Superior temporal gyrus (tissue), 1 donor: ENCODE data around the gene TBC1D7.

Source experiments
- DNase-seq: peaks from one replicate; pipeline ENCODE4 v3.0.0-alpha.2; 2016; ENCODE audit errors: extremely low spot score

TBC1D7 gene

DNA sequence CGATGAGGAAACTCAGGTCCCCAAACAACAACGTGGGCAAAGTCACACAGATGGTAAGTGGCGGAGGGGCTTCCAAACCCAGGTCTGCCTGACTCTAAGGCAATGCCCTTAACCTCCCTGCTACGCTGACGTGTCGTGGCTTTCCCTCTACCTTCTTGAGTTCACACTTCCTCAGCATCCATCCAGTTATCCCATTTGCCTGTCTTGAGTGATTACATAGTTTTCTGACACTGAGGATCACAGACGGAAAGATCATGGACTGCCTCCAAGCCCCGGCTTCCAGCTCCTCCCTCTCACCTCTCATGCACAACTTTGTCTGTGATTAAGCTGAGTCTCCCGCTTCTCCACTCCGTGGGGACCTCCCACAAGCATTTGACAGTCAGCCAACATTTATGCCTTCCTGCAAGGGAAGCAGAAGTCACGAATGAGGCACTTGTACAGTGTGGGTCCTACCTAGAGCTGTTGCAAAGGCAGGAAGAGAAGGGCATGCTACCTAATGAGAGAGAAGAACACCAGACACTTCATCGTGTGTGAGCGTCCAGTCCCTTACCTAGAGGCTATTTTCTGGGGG lies 33.8 kb downstream of the TBC1D7 start:
- DNase-seq = no peak

- DNase-seq = no peak
Measured at GRCh38 chr6:13292774-13293173, 35.6 kb downstream of the TBC1D7 start.

DNA sequence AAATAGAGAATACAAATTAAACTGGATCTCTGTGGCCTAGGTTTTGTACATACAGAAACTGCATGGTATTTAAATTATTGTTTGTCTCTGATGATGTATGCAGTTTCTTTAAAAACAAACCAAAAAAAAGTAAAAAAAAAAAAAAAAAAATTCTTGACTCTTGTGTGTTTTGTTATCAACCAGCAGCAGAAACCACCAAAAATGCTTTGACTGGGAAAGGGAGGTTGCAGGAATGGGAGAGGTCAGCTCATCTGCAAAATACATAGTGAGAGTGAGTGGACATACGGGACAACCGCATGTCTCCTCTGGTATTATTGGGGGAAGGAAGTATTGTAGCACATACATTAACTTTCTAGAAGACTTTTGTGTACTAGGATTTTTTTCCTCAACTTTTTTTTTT lies 38.0 kb downstream of the TBC1D7 start:
- DNase-seq = no peak

DNA sequence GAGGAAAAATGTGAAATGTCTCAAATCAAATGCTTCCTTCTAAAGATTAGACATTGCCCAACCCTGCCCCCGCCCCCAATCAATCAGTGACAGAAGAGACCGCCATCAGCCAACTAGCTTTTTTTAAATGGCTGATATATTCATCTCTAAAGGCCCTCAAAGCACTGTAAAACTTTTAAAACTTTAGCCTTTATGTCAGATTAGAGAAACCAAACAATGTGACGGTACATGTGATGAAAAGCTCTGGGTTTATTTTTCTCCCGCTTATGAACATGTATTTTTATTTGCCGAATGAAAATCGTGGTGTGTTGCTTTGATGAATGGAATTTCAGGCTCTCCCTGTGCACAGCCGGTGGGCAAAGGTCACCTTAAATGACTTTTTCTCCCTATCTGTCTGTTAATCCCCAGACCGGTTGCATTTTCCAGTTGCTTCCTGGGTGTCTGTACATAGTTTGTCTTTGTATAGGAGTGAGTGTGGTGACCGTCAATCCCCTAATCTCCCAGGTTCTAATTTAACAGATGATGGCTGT lies 38.5 kb downstream of the TBC1D7 start:
- DNase-seq = no peak

DNA sequence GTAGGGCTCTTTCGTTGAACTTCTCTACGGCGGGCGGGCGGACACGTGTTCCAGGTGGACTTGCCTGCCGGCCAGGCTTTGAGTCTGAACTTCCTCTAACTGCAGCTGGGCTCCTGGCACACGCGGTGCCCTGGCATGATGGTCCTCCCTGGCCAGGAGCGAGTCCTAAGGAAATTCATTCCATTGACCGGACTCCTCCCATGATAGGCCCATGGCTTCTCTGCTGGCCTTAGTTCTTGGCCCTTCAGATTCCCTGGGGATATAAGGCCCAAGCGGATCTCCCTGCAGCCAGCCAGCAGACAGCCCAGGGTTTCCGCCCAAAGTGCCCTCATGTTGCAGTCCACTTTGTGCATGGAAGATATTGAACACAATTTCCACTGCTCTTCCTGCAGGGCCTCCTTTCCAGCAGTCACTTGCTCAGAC lies 39.4 kb downstream of the TBC1D7 start:
- DNase-seq = no peak

DNA sequence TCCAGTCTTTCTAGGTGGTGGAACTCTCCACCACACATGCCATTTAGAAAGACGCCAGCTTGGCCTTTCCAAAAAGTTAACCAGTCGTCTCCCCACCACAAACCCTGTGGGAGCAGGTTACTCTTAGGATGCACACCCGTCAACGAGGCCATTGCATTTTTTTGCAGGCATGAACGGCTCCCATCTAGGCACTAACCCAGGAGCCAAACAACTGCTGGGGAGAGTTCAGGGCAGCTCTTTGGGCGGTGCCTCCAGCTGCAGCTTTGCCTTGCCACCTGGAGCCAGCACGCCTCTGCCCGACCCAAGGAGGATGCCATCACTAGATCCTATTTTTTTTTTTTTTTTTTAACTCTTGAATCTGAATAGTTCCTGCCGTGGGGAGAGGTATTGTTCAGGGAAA lies 39.9 kb downstream of the TBC1D7 start:
- DNase-seq = no peak

- DNase-seq = no peak
Measured at GRCh38 chr6:13287104-13287503, 41.2 kb downstream of the TBC1D7 start.

- no peak for DNase-seq
Measured at GRCh38 chr6:13286181-13286580, 42.2 kb downstream of the TBC1D7 start.

- no peak for DNase-seq
Measured at GRCh38 chr6:13285705-13286104, 42.6 kb downstream of the TBC1D7 start.

DNA sequence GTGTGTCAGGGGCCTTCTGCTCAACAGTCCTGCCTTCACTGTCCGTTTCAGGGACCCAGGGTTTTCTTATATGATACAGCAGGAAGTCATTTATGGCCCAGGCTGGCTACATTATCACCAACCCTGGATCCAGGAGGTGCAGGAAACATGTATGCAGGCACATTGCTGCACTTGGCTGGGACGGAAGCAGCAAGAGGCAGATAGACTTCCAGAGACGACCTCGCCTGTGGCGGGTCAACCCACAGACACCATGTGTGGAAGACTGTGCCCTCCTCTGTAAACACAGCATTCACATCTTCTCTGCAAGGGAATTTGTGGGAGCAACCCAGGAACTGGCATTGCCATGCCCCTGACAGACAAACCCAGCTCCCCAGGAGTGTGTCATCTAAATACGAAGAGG lies 43.7 kb downstream of the TBC1D7 start:
- no peak for DNase-seq

DNA sequence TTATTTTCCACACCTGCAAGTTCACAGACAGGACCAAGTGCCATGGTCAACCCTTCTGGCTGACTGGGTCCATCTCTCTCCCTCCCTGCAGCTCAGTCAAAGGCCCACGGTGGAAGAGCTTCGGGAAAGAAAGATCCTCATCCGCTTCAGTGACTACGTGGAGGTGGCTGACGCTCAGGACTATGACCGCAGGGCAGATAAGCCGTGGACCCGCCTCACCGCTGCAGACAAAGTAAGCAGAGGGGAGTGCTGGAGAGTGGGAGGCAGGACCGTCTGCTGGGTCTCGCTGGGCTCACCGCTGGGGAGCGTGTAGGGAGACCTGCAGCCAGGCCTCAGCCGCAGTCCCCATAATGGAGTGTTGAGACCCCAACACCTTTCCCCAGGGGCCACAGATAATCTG lies 45.0 kb downstream of the TBC1D7 start:
- DNase-seq = no peak

- DNase-seq = no peak
Measured at GRCh38 chr6:13282393-13283069, 45.8 kb downstream of the TBC1D7 start.

GRCh38 chr6:13281686-13282085 lies 46.7 kb downstream of the TBC1D7 start:
- no peak for DNase-seq

- no peak for DNase-seq
Measured at GRCh38 chr6:13280254-13280653, 48.1 kb downstream of the TBC1D7 start.

GRCh38 chr6:13278991-13279390 lies 49.3 kb downstream of the TBC1D7 start:
- no peak for DNase-seq

DNA sequence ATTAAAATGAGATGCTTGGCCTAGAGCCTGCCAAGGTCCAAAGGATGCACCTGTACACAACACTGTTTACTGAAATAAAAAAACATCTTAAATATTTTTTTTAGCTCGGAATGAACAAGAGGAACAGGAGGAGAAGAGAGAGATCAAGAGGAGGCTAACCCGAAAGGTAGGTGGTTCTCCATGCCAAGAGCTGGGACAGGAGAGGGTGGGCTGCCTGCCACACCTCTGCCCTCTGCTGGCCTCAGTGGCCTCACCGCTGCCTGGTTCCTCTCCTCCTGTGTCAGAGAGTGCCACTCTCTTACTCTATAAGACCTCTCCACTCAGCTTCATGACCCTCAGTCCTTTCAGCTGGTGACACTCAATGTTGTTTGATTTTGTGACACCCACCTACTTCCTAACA lies 50.2 kb downstream of the TBC1D7 start:
- no peak for DNase-seq

DNA sequence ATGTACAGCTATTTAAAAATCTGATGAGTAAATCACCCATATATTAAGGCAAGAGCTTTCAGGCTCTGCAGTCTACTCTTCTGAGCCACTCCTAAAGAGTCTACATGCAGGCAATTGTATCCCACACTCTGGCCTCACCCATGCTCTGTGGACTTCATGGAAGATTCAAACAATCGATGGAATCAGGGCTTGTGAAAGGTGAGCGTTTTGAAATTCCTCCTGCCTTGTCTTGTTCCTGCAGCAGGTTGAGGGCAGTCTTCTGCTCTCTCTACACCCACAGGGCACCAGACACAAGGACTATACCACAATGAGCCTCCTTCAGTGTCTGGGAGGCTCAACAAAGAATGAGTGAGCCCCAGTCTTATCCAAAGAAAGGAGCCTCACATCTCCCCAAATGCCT lies 51.1 kb downstream of the TBC1D7 start:
- no peak for DNase-seq

DNA sequence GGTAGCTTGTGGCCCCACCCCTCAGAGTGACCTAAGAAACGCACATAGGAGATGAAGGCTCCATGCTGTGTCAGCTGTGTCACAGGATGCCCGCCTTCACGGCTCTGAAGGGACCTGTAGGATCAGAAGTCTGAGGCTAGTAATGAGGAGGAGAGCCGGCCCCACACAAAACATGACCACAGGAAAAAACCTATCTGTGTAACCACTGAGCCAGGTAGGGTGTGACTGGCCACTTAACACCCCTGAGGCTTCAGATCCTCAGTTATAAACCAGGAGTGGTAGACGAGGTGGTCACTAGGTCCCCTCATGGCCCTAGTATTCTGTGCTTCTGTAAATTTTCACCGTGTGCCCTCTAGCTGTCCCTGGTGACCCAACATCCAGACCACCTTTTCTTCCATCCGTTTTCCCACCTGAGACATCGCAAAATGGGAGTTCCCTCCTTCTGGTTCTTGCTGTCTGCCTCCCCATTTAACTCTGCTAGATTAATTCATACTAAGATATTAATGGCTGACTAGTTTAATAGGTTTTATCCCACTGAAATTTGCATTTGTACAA lies 52.8 kb downstream of the TBC1D7 start:
- DNase-seq = no peak

DNA sequence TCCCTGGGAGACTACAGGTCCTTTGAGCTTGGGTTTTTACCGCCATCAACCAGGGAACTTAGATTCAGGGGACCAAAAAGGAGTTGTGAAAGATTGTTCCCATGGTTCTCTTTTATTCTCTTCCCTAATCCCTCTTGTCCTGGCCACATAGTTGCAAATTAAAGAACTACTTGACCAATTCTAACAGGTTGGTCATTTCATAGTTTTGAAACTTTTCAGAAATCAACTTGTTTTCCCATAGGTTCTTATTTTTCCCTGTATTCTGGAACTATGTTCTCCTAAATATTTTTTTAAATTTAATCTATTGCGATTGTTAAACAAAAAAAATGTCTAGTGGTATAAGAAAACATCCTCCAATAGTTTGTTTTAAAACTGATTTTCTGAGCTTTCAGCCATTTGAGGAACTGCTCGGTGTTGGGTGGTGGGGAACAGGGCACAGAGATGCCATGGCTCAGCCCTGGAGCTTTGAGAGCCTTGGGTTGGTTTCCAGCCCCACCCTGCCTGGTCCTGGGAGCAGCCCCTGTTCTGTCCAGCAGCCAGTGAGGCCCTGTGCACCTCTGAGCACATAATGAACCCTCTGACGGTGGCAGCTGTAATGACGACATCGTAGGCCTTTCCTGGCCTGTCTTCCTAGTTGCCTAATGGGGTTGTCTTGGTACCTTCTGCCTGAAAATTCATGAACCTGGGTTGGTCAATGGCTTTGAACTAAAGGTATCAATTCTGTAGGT lies 53.5 kb downstream of the TBC1D7 start:
- no peak for DNase-seq

- no peak for DNase-seq
Measured at GRCh38 chr6:13273931-13274706, 54.2 kb downstream of the TBC1D7 start.

GRCh38 chr6:13273202-13273930 lies 55.0 kb downstream of the TBC1D7 start:
- DNase-seq = peak; percentile 67
